ENCODE data around the gene FAM13C.
"Not testable (repeated sequence)": the region's sequence is repeated elsewhere in the genome, so short reads cannot be mapped to it uniquely, and the experiment has no call there.

GRCh38 chr10:59399329-59399728 is 37.0 kb upstream of the FAM13C start:
- TF ChIP-seq BRF1 (IDR thresholded peaks at IDR 0.05; ENCODE audit: borderline replicate concordance, extremely low read depth, insufficient read length); CTCF (IDR thresholded peaks at IDR 0.05 in 2 of 3, conservative IDR thresholded peaks at IDR 0.05 in 1 of 3; ENCODE audit: insufficient read depth in 2 of 3, low read depth in 1 of 3, low read length in 3 of 3); GATA2 (CRISPR knock-in tag; IDR thresholded peaks at IDR 0.05); GTF2F1 (IDR thresholded peaks at IDR 0.05; ENCODE audit: low read depth, low read length): not testable (repeated sequence)
